Liver (tissue), 9 donors: Measurements from ENCODE around the gene SPAG9. TPM values are rescaled to one million over a fixed set of nuclear protein-coding genes. Genes with fewer than 3 reads are reported as not detected.

Experiments used
- DNase-seq: peaks from one replicate; pipeline ENCODE4 v3.0.0-alpha.2; 2017; ENCODE audit warnings: low spot score
- H3K27ac ChIP-seq, 2 donors: one replicate each; pipeline ENCODE4 v1.7.0; 2013; ENCODE audit warnings: inconsistent platforms in 2 of 2, low read length in 2 of 2, control low read depth in 1 of 2, low read depth in 1 of 2, mild to moderate bottlenecking in 1 of 2
- H3K27me3 ChIP-seq, 4 donors: one replicate each; pipeline versions ENCODE4 v1.6.1 to v1.7.0; 2013; ENCODE audit warnings: low read length in 3 of 4, inconsistent platforms in 1 of 4, mild to moderate bottlenecking in 1 of 4, moderate library complexity in 1 of 4; ENCODE audit not compliant: control insufficient read depth in 4 of 4, insufficient read depth in 4 of 4
- H3K36me3 ChIP-seq, 4 donors: one replicate each; pipeline versions ENCODE4 v1.6.1 to v1.7.0; 2013; ENCODE audit warnings: low read length in 3 of 4, mild to moderate bottlenecking in 3 of 4, low read depth in 1 of 4, moderate library complexity in 1 of 4; ENCODE audit not compliant: control insufficient read depth in 4 of 4, insufficient read depth in 3 of 4
- H3K4me1 ChIP-seq, 4 donors: one replicate each; pipeline versions ENCODE4 v1.6.1 to v1.7.0; 2013; ENCODE audit warnings: low read length in 3 of 4, mild to moderate bottlenecking in 3 of 4, moderate library complexity in 1 of 4; ENCODE audit not compliant: control insufficient read depth in 4 of 4, insufficient read depth in 4 of 4
- H3K4me3 ChIP-seq, 3 donors: one replicate each; pipeline versions ENCODE4 v1.6.1 to v1.7.0; 2013; ENCODE audit warnings: low read length in 3 of 3, control low read depth in 1 of 3, low read depth in 1 of 3, mild to moderate bottlenecking in 1 of 3
- H3K9ac ChIP-seq, 2 donors: one replicate each; pipeline ENCODE4 v1.7.0; 2013; ENCODE audit warnings: low read length in 2 of 2, mild to moderate bottlenecking in 2 of 2, moderate library complexity in 2 of 2, control low read depth in 1 of 2, low read depth in 1 of 2
- H3K9me3 ChIP-seq, 4 donors: one replicate each; pipeline versions ENCODE4 v1.6.1 to v1.7.0; 2013; ENCODE audit warnings: low read length in 3 of 4; ENCODE audit not compliant: control insufficient read depth in 4 of 4
- ATF3 ChIP-seq: IDR thresholded peaks from 2 replicates; pipeline ENCODE4 v1.6.1; 2016; ENCODE audit warnings: antibody characterized with exemption
- EGR1 ChIP-seq, 2 donors: IDR thresholded peaks; 2 replicates each; pipeline ENCODE4 v1.6.1; 2016 to 2018; ENCODE audit warnings: antibody characterized with exemption in 2 of 2, low read depth in 2 of 2
- FOXA1 ChIP-seq: IDR thresholded peaks from 2 replicates; pipeline ENCODE4 v1.6.1; 2016; ENCODE audit warnings: antibody characterized with exemption
- FOXA2 ChIP-seq: IDR thresholded peaks from 2 replicates; pipeline ENCODE4 v1.6.1; 2016; ENCODE audit warnings: antibody characterized with exemption
- GABPA ChIP-seq, 2 donors: IDR thresholded peaks in 1 of 2; conservative IDR thresholded peaks in 1 of 2; 2 replicates each; pipeline ENCODE4 v1.6.1; 2016; ENCODE audit warnings: antibody characterized with exemption in 2 of 2, mild to moderate bottlenecking in 1 of 2, moderate library complexity in 1 of 2
- HNF4A ChIP-seq, 2 donors: conservative IDR thresholded peaks; 2 replicates each; pipeline ENCODE4 v1.6.1; 2016; ENCODE audit warnings: antibody characterized with exemption in 2 of 2, mild to moderate bottlenecking in 2 of 2
- JUND ChIP-seq, 2 donors: IDR thresholded peaks; 2 replicates each; pipeline ENCODE4 v1.6.1; 2016; ENCODE audit warnings: antibody characterized with exemption in 2 of 2
- NR2F2 ChIP-seq: IDR thresholded peaks from 2 replicates; pipeline ENCODE4 v1.6.1; 2016; ENCODE audit warnings: antibody characterized with exemption
- RAD21 ChIP-seq, 2 donors: IDR thresholded peaks; 2 replicates each; pipeline ENCODE4 v1.6.1; 2016; ENCODE audit warnings: antibody characterized with exemption in 2 of 2, mild to moderate bottlenecking in 2 of 2
- REST ChIP-seq: IDR thresholded peaks from 2 replicates; pipeline ENCODE4 v1.6.1; 2016; ENCODE audit warnings: antibody characterized with exemption, mild to moderate bottlenecking
- SP1 ChIP-seq: IDR thresholded peaks from 2 replicates; pipeline ENCODE4 v1.6.1; 2018; ENCODE audit warnings: antibody characterized with exemption, mild to moderate bottlenecking
- YY1 ChIP-seq: IDR thresholded peaks from 2 replicates; pipeline ENCODE4 v1.6.1; 2016; ENCODE audit warnings: antibody characterized with exemption, mild to moderate bottlenecking
- WGBS: extraction: QIAGEN DNeasy Blood & Tissue Kit; methylation state at CpG from one replicate; pipeline ENCODE4 v1.1.7; 2013; 5-methylcytosine and 5-hydroxymethylcytosine counted together
- polyA plus RNA-seq, 2 donors: library from polyadenylated mRNA; stranded (reverse) in 1 of 2; unstranded in 1 of 2; fragments of 200-250 nt in 1 of 2; fragments of >200 nt in 1 of 2; fragmentation: Nextera tagmentation in 1 of 2; extraction: Ambion mirVana in 1 of 2; gene quantifications; one replicate each; pipeline versions ENCODE4 v1.2.1 to v1.2.3, GENCODE V29; 2013 to 2015
- total RNA-seq, 2 donors: library from RNA; depleted of rRNA; stranded (reverse); fragments of >200 nt; gene quantifications; one replicate each; pipeline ENCODE4 v1.2.3, GENCODE V29; 2014
- TF ChIP-seq, protein P1 (sequence below): fragments of 150-350 bp; IDR thresholded peaks from 2 replicates; pipeline ENCODE4 v1.5.1; 2017; ENCODE audit warnings: improper control_type of control experiment, low read depth, low read length; ENCODE audit not compliant: missing input control
- donor health status: healthy.
- donor health status: healthy.
- donor health status: healthy.
- donor health status: healthy.
- donor health status: healthy.

SPAG9 gene
- total and polyA plus RNA-seq, 4 donors: 12.0 to 94.0 (median 18.4) TPM

DNA sequence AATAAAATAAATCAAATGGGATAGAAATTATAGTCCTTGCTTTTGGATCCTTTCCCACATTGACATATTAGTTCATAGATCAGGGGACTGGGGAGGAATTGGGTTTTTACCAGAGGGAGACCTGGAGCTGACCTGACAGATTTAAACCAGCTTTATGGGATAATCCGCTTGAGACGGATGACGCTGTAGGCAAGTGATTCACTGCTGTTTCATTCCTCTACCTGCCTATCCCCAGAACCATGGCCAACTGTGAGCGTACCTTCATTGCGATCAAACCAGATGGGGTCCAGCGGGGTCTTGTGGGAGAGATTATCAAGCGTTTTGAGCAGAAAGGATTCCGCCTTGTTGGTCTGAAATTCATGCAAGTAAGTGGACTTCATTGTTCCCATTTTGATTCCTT is 34.7 kb upstream of the SPAG9 start:
- Histone ChIP-seq H3K9ac (no peak overlapping the region), H3K27me3 (no peaks in the 10 kb centered on the region), H3K27ac (no peak overlapping the region), H3K9me3 (no peaks in the 10 kb centered on the region), H3K36me3 (peaks cover 0 to 16% (median 8%) of the 10 kb centered on the region in 4 donors), H3K4me3 (no peak overlapping the region), H3K4me1 (peaks cover 0 to 18% (median 10%) of the 10 kb centered on the region in 4 donors)
- no peak for DNase-seq
- TF ChIP-seq, protein P1, sequence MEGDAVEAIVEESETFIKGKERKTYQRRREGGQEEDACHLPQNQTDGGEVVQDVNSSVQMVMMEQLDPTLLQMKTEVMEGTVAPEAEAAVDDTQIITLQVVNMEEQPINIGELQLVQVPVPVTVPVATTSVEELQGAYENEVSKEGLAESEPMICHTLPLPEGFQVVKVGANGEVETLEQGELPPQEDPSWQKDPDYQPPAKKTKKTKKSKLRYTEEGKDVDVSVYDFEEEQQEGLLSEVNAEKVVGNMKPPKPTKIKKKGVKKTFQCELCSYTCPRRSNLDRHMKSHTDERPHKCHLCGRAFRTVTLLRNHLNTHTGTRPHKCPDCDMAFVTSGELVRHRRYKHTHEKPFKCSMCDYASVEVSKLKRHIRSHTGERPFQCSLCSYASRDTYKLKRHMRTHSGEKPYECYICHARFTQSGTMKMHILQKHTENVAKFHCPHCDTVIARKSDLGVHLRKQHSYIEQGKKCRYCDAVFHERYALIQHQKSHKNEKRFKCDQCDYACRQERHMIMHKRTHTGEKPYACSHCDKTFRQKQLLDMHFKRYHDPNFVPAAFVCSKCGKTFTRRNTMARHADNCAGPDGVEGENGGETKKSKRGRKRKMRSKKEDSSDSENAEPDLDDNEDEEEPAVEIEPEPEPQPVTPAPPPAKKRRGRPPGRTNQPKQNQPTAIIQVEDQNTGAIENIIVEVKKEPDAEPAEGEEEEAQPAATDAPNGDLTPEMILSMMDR: no peak
- TF ChIP-seq REST: no peak
- 97% methylated on average over 8 of the region's 8 CpGs for WGBS

DNA sequence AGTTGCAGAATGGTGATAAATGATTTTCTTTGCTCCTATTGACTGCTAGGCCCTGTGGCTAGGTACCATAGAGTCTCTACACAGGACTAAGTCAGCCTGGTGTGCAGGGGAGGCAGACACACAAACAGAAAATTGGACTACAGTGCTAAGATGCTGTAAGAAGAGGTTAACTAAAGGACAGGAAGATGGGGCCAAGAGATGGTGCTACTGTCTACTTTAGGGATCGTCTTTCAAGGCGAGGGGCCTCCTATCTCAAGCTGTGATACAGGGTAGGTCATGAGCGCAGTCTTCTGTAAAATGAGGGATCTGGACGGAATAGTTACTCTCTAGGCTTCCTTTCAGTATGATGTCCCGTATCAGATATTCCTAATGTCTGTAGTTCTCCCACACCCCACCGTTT is 33.5 kb upstream of the SPAG9 start:
- Histone ChIP-seq H3K27me3 (no peaks in the 10 kb centered on the region), H3K9me3 (no peaks in the 10 kb centered on the region), H3K4me1 (peaks cover 0 to 18% (median 10%) of the 10 kb centered on the region in 4 donors), H3K27ac (peak overlapping the region in 1 of 2 donors; percentile 83), H3K9ac (peak overlapping the region; percentile 34 to 65), H3K4me3 (peak overlapping the region; percentile 78 to 96 (median 82)), H3K36me3 (peaks cover 0 to 10% (median 4%) of the 10 kb centered on the region in 4 donors)
- TF ChIP-seq REST: no peak
- TF ChIP-seq GABPA (IDR thresholded peaks at IDR 0.05 in 1 of 2, conservative IDR thresholded peaks at IDR 0.05 in 1 of 2): no peak
- no peak for TF ChIP-seq SP1
- TF ChIP-seq FOXA2: no peak
- no peak for TF ChIP-seq NR2F2
- no peak for TF ChIP-seq EGR1 (IDR thresholded peaks at IDR 0.05; ENCODE audit: low read depth in 2 of 2)
- TF ChIP-seq FOXA1: no peak
- TF ChIP-seq ATF3: no peak
- TF ChIP-seq RAD21 (IDR thresholded peaks at IDR 0.05): no peak
- no peak for TF ChIP-seq YY1
- TF ChIP-seq JUND (IDR thresholded peaks at IDR 0.05): no peak
- no peak for TF ChIP-seq HNF4A (conservative IDR thresholded peaks at IDR 0.05)
- 35% methylated on average over 6 of the region's 6 CpGs for WGBS
- DNase-seq: no peak
